Transverse colon (tissue), 3 donors: ENCODE measurements around the gene GGACT.
"Not testable (repeated sequence)": the region's sequence is repeated elsewhere in the genome, so short reads cannot be mapped to it uniquely, and the experiment has no call there.

Source experiments
- EP300 ChIP-seq: sonication (generic); formaldehyde crosslinking; IDR thresholded peaks from one replicate; pipeline ENCODE4 v1.6.1; 2017; ENCODE audit warnings: antibody characterized with exemption, low read depth
- TF ChIP-seq, protein P1 (sequence below), 5 experiments: fragments of 200-600 bp in 3 of 5; fragments of 450-650 bp in 2 of 5; sonication (generic) in 3 of 5; IDR thresholded peaks; 1 replicate in 2 of 5; 2 replicates in 3 of 5; pipeline ENCODE4 v1.5.1; 2016 to 2017; ENCODE audit warnings: antibody characterized with exemption in 5 of 5, inconsistent platforms in 3 of 5, mild to moderate bottlenecking in 2 of 5, moderate library complexity in 1 of 5

DNA sequence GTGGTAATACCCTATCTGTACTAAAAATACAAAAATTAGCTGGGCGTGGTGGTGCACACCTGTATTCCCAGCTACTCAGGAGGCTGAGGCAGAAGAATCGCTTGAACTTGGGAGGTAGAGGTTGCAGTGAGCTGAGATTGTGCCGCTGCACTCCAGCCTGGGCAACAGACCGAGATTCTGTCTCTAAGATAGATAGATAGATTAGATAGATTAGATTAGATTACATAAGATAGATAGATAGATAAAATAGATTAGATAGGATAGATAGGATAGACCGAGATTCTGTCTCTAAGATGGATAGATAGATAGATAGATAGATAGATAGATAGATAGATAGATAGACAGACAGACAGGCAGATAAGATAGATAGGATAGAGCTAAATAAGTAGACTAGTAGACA lies 63.9 kb downstream of the GGACT start:
- TF ChIP-seq, protein P1, sequence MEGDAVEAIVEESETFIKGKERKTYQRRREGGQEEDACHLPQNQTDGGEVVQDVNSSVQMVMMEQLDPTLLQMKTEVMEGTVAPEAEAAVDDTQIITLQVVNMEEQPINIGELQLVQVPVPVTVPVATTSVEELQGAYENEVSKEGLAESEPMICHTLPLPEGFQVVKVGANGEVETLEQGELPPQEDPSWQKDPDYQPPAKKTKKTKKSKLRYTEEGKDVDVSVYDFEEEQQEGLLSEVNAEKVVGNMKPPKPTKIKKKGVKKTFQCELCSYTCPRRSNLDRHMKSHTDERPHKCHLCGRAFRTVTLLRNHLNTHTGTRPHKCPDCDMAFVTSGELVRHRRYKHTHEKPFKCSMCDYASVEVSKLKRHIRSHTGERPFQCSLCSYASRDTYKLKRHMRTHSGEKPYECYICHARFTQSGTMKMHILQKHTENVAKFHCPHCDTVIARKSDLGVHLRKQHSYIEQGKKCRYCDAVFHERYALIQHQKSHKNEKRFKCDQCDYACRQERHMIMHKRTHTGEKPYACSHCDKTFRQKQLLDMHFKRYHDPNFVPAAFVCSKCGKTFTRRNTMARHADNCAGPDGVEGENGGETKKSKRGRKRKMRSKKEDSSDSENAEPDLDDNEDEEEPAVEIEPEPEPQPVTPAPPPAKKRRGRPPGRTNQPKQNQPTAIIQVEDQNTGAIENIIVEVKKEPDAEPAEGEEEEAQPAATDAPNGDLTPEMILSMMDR (IDR thresholded peaks at IDR 0.05) = not testable (repeated sequence)
- TF ChIP-seq EP300 = not testable (repeated sequence)
